Measurements from ENCODE around the gene RPSA. TPM values are rescaled to one million over a fixed set of nuclear protein-coding genes. Genes with fewer than 3 reads are reported as not detected.

RPSA gene
- polyA plus RNA-seq, 3 donors = 1,356 to 1,593 (median 1,511) TPM

Other genes starting within 250 kb of the RPSA start
- under 1 TPM; 0.11 to 0.14 (median 0.11) TPM for gene XIRP1, start 214.1 kb upstream of the RPSA start, polyA plus RNA-seq (ENCODE audit: insufficient read length in 3 of 3)
- gene CX3CR1, start 126.7 kb upstream of the RPSA start, polyA plus RNA-seq (ENCODE audit: insufficient read length in 3 of 3) = 1 to 10 TPM; 1.7 to 5.3 (median 3.4) TPM
- gene CCR8, start 77.0 kb upstream of the RPSA start, polyA plus RNA-seq (ENCODE audit: insufficient read length in 3 of 3) = not detected
- gene SLC25A38, start 23.4 kb upstream of the RPSA start, polyA plus RNA-seq (ENCODE audit: insufficient read length in 3 of 3) = 10 to 100 TPM; 33.4 to 34.8 (median 33.8) TPM
- gene MOBP, start 61.0 kb downstream of the RPSA start, polyA plus RNA-seq (ENCODE audit: insufficient read length in 3 of 3) = under 1 TPM; 0.16 to 0.36 (median 0.17) TPM